K562 (cell line): ENCODE results near the gene SP6. TPM values are rescaled to one million over a fixed set of nuclear protein-coding genes. Genes with fewer than 3 reads are reported as not detected.

ENCODE experiments used
- BRF1 ChIP-seq: IDR thresholded peaks from 3 replicates; pipeline ENCODE4 v1.6.1; 2011; ENCODE audit warnings: borderline replicate concordance, mild to moderate bottlenecking; ENCODE audit not compliant: insufficient read length; ENCODE audit errors: extremely low read depth
- CXXC5 ChIP-seq: fragments of 250-450 bp; sonication (Bioruptor Pico); IDR thresholded peaks from 2 replicates; pipeline ENCODE4 v1.8.0; 2022; ENCODE audit warnings: inconsistent platforms, mild to moderate bottlenecking, moderate library complexity
- ELF4 ChIP-seq: fragments of 450-650 bp; formaldehyde crosslinking; IDR thresholded peaks from 2 replicates; pipeline ENCODE4 v1.4.0; 2022; ENCODE audit warnings: missing genetic modification characterization
- ETV1 ChIP-seq: fragments of 450-650 bp; conservative IDR thresholded peaks from 2 replicates; pipeline ENCODE4 v1.6.1; 2016; ENCODE audit warnings: missing genetic modification characterization, control low read depth, low read depth, missing compliant biosample characterization
- FOXP1 ChIP-seq: sonication (generic); formaldehyde crosslinking; IDR thresholded peaks from 2 replicates; pipeline ENCODE4 v1.8.0; 2022; ENCODE audit warnings: mild to moderate bottlenecking, missing genetic modification reagents
- HDGF ChIP-seq: fragments of 450-650 bp; IDR thresholded peaks from 2 replicates; pipeline ENCODE4 v1.6.1; 2016
- KAT8 ChIP-seq: fragments of 450-650 bp; IDR thresholded peaks from 2 replicates; pipeline ENCODE4 v1.6.1; 2016; ENCODE audit warnings: low read depth, mild to moderate bottlenecking
- KDM1A ChIP-seq, 2 experiments: fragments of 450-650 bp; IDR thresholded peaks; 2 replicates each; pipeline ENCODE4 v1.6.1; 2016; ENCODE audit warnings: mild to moderate bottlenecking in 2 of 2
- LARP7 ChIP-seq: fragments of 450-650 bp; IDR thresholded peaks from 2 replicates; pipeline ENCODE4 v1.6.1; 2016
- MBD2 ChIP-seq: sonication (generic); IDR thresholded peaks from 2 replicates; pipeline ENCODE4 v1.6.1; 2016; ENCODE audit warnings: low read depth, borderline replicate concordance
- MCM3 ChIP-seq: fragments of 450-650 bp; IDR thresholded peaks from 2 replicates; pipeline ENCODE4 v1.6.1; 2016
- MEIS2 ChIP-seq: fragments of 450-650 bp; IDR thresholded peaks from 2 replicates; pipeline ENCODE4 v1.6.1; 2014; ENCODE audit warnings: mild to moderate bottlenecking; ENCODE audit not compliant: partially characterized antibody
- MTA3 ChIP-seq: fragments of 450-650 bp; formaldehyde crosslinking; IDR thresholded peaks from 2 replicates; pipeline ENCODE4 v1.6.1; 2017; ENCODE audit warnings: mild to moderate bottlenecking, borderline replicate concordance
- MYC ChIP-seq, 2 experiments: fragments of 250-450 bp in 1 of 2; sonication (Bioruptor Pico) in 1 of 2; IDR thresholded peaks; 2 replicates each; pipeline versions ENCODE4 v1.5.1 to v1.6.1; 2012 to 2021; ENCODE audit warnings: low read depth in 2 of 2, borderline replicate concordance in 1 of 2, improper control_type of control experiment in 1 of 2, low read length in 1 of 2, mild to moderate bottlenecking in 1 of 2, moderate library complexity in 1 of 2
- NR2F6 ChIP-seq: fragments of 450-650 bp; formaldehyde crosslinking; IDR thresholded peaks from 2 replicates; pipeline ENCODE4 v1.4.0; 2020; ENCODE audit warnings: mild to moderate bottlenecking
- SMARCB1 ChIP-seq: IDR thresholded peaks from 2 replicates; pipeline ENCODE4 v1.6.1; 2011; ENCODE audit warnings: improper control_type of control experiment, low read depth; ENCODE audit not compliant: insufficient read length
- SUPT5H ChIP-seq: fragments of 450-650 bp; IDR thresholded peaks from 2 replicates; pipeline ENCODE4 v1.6.1; 2016
- TCF7L2 ChIP-seq: fragments of 150-350 bp; IDR thresholded peaks from 2 replicates; pipeline ENCODE4 v1.6.1; 2016; ENCODE audit warnings: low read depth, mild to moderate bottlenecking, low read length, moderate library complexity
- TFAP4 ChIP-seq: sonication (generic); formaldehyde crosslinking; IDR thresholded peaks from 2 replicates; pipeline ENCODE4 v1.8.0; 2022; ENCODE audit warnings: missing genetic modification reagents, mild to moderate bottlenecking, moderate library complexity, borderline replicate concordance
- VEZF1 ChIP-seq: fragments of 200-800 bp; sonication (Bioruptor generic); IDR thresholded peaks from 2 replicates; pipeline ENCODE4 v1.6.1; 2017; ENCODE audit warnings: missing genetic modification characterization, missing compliant biosample characterization
- XRCC3 ChIP-seq: fragments of 450-650 bp; IDR thresholded peaks from 2 replicates; pipeline ENCODE4 v1.6.1; 2017; ENCODE audit warnings: mild to moderate bottlenecking, moderate library complexity
- ZFPM2 ChIP-seq: fragments of 250-450 bp; sonication (Bioruptor Pico); IDR thresholded peaks from 2 replicates; pipeline ENCODE4 v1.5.1; 2022; ENCODE audit warnings: mild to moderate bottlenecking
- ZKSCAN3 ChIP-seq: fragments of 250-450 bp; sonication (Bioruptor Pico); IDR thresholded peaks from 2 replicates; pipeline ENCODE4 v1.4.0; 2020
- ZNF398 ChIP-seq: fragments of 250-450 bp; sonication (Bioruptor Pico); IDR thresholded peaks from 2 replicates; pipeline ENCODE4 v1.8.0; 2021; ENCODE audit warnings: moderate library complexity, mild to moderate bottlenecking, inconsistent platforms
- ZNF57 ChIP-seq: fragments of 450-650 bp; formaldehyde crosslinking; IDR thresholded peaks from 2 replicates; pipeline ENCODE4 v1.4.0; 2020; ENCODE audit warnings: mild to moderate bottlenecking, moderate library complexity
- ZNF766 ChIP-seq: fragments of 200-800 bp; sonication (Bioruptor generic); conservative IDR thresholded peaks from 2 replicates; pipeline ENCODE4 v1.6.1; 2016; ENCODE audit warnings: missing genetic modification characterization, missing compliant biosample characterization
- ZSCAN29 ChIP-seq: fragments of 450-650 bp; IDR thresholded peaks from 2 replicates; pipeline ENCODE4 v1.6.1; 2017
- polyA plus RNA-seq, 8 experiments: library from polyadenylated mRNA; depleted of rRNA in 4 of 8; stranded (reverse) in 5 of 8; unstranded in 3 of 8; fragments of >200 nt; fragmentation: Nextera tagmentation in 2 of 8; fragmentation: Illumina TruSeq in 1 of 8; extraction: Ambion mirVana in 2 of 8; extraction: Trizol in 1 of 8; gene quantifications; 2 replicates each; pipeline versions ENCODE4 v1.2.1 to v1.2.3, GENCODE V29; 2011 to 2014; ENCODE audit warnings: inconsistent platforms in 1 of 8, missing spikeins in 1 of 8
- total RNA-seq, 7 experiments: library from RNA; depleted of rRNA in 6 of 7; stranded (reverse); fragments of >200 nt in 6 of 7; fragmentation: Illumina TruSeq in 2 of 7; extraction: Trizol in 2 of 7; gene quantifications; 2 replicates each; pipeline versions ENCODE4 v1.2.1 to v1.2.3, GENCODE V29; 2011 to 2021; ENCODE audit warnings: low replicate concordance in 1 of 7
- TF ChIP-seq, protein P1 (sequence below): fragments of 450-650 bp; formaldehyde crosslinking; IDR thresholded peaks from 2 replicates; pipeline ENCODE4 v1.4.0; 2022; ENCODE audit warnings: missing genetic modification characterization

Gene SP6
- total and polyA plus RNA-seq, 9 of the 15 experiments (the other 6 are each of a cell fraction or from before 2014, with no cell fraction given), result 0.11 to 7.9 (median 2.2) TPM

DNA sequence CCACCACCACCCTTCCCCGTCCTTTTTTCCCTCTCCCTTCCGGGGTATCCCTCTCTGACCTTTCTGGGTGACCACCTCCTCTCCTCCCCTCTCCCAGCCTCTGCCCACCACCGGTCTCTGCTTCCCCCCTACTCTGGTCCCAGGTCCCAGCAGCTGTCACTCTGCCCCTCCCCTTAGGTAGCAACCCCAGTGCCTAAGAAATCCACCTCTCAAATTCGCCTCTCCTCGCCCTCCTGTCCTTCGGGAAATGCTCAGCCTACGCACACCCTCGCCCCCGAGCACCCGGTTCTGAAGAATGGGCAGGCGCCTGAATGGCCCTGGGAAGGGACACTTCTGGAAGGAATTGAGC is 775 bp upstream of the SP6 start (continued):
- TF ChIP-seq ZSCAN29, result no peak
- no peak for TF ChIP-seq ELF4 (CRISPR knock-in tag)
- no peak for TF ChIP-seq ZFPM2 (CRISPR knock-in tag)
- no peak for TF ChIP-seq CXXC5
- no peak for TF ChIP-seq FOXP1 (CRISPR knock-in tag)
- TF ChIP-seq TCF7L2, result no peak
- TF ChIP-seq ZNF57 (CRISPR knock-in tag), result no peak
- peak; percentile 53; the same call in 1 of the 2 replicates for TF ChIP-seq TFAP4
- no peak for TF ChIP-seq MEIS2
- TF ChIP-seq MYC (IDR thresholded peaks at IDR 0.05; ENCODE audit: low read depth, low read length), result no peak
- TF ChIP-seq MYC (CRISPR knock-in tag; IDR thresholded peaks at IDR 0.05; ENCODE audit: borderline replicate concordance, low read depth), result no peak
- TF ChIP-seq MCM3, result no peak
- peak; percentile 39; the same call in 1 of the 2 replicates for TF ChIP-seq ZNF766 (CRISPR knock-in tag)
- no peak for TF ChIP-seq ZKSCAN3
- no peak for TF ChIP-seq ETV1 (tag)
- TF ChIP-seq SUPT5H, result no peak
- TF ChIP-seq KAT8, result no peak
- no peak for TF ChIP-seq ZNF398
- TF ChIP-seq, protein P1, sequence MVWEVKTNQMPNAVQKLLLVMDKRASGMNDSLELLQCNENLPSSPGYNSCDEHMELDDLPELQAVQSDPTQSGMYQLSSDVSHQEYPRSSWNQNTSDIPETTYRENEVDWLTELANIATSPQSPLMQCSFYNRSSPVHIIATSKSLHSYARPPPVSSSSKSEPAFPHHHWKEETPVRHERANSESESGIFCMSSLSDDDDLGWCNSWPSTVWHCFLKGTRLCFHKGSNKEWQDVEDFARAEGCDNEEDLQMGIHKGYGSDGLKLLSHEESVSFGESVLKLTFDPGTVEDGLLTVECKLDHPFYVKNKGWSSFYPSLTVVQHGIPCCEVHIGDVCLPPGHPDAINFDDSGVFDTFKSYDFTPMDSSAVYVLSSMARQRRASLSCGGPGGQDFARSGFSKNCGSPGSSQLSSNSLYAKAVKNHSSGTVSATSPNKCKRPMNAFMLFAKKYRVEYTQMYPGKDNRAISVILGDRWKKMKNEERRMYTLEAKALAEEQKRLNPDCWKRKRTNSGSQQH (CRISPR knock-in tag), result no peak; the same call in 1 of the 2 replicates
- TF ChIP-seq MTA3, result no peak
- no peak for TF ChIP-seq SMARCB1
- TF ChIP-seq HDGF, result peak; percentile 62; the same call in 1 of the 2 replicates
- TF ChIP-seq BRF1, result no peak
- TF ChIP-seq VEZF1, result no peak
- 0 out of 2 replicates have a peak, but pooled peaks have one; percentile 35 for TF ChIP-seq LARP7
- TF ChIP-seq NR2F6 (CRISPR knock-in tag), result no peak
- no peak for TF ChIP-seq XRCC3
- TF ChIP-seq MBD2, result no peak
- no peak for TF ChIP-seq KDM1A (IDR thresholded peaks at IDR 0.05)
